HG03064 (cell line): ENCODE results near the gene ACP4.
"Not testable (repeated sequence)": the region's sequence is repeated elsewhere in the genome, so short reads cannot be mapped to it uniquely, and the experiment has no call there.

ENCODE experiments used
- ATAC-seq: cut with Tn5 transposase; IDR thresholded peaks from one replicate; pipeline ENCODE4 v1.9.1; 2021; ENCODE audit warnings: low read depth; ENCODE audit not compliant: unreplicated experiment

The ACP4 gene

GRCh38 chr19:50796634-50797428, 6.6 kb downstream of the ACP4 start:
- ATAC-seq, result no peak

- ATAC-seq, result no peak
These were observed 7.2 kb downstream of the ACP4 start for GRCh38 chr19:50797429-50797780.

GRCh38 chr19:50797781-50798658, 7.8 kb downstream of the ACP4 start:
- no peak for ATAC-seq

GRCh38 chr19:50798659-50799546, 8.7 kb downstream of the ACP4 start:
- no peak for ATAC-seq

GRCh38 chr19:50799547-50799851, 9.3 kb downstream of the ACP4 start:
- no peak for ATAC-seq

- no peak for ATAC-seq
These were observed 10.9 kb downstream of the ACP4 start for GRCh38 chr19:50801107-50801506.

- peak; percentile 6 for ATAC-seq
These were observed 13.6 kb downstream of the ACP4 start for GRCh38 chr19:50803633-50804419.

- ATAC-seq, result peak; percentile 87
These were observed 14.4 kb downstream of the ACP4 start for GRCh38 chr19:50804420-50805272.

GRCh38 chr19:50808856-50809255, 18.6 kb downstream of the ACP4 start:
- ATAC-seq, result no peak

- ATAC-seq, result not testable (repeated sequence)
These were observed 21.5 kb downstream of the ACP4 start for GRCh38 chr19:50811622-50812238.

GRCh38 chr19:50812474-50812873, 22.3 kb downstream of the ACP4 start:
- no peak for ATAC-seq

- ATAC-seq, result no peak
These were observed 24.7 kb downstream of the ACP4 start for GRCh38 chr19:50814883-50815282.

- no peak for ATAC-seq
These were observed 25.2 kb downstream of the ACP4 start for GRCh38 chr19:50815439-50815838.

GRCh38 chr19:50817941-50818858, 28.0 kb downstream of the ACP4 start:
- ATAC-seq, result peak; percentile 57

- ATAC-seq, result no peak
These were observed 28.8 kb downstream of the ACP4 start for GRCh38 chr19:50818859-50819472.

GRCh38 chr19:50819636-50820035, 29.4 kb downstream of the ACP4 start:
- ATAC-seq, result no peak

GRCh38 chr19:50820086-50820485, 29.9 kb downstream of the ACP4 start:
- ATAC-seq, result no peak
